Tibial nerve (tissue), 4 donors: ENCODE data around the gene DLX6.

ENCODE experiments used
- EP300 ChIP-seq, 2 donors: sonication (generic); formaldehyde crosslinking; IDR thresholded peaks; one replicate each; pipeline ENCODE4 v1.6.1; 2017; ENCODE audit warnings: antibody characterized with exemption in 2 of 2, mild to moderate bottlenecking in 1 of 2
- POLR2A ChIP-seq, 2 donors: fragments of 450-650 bp; IDR thresholded peaks; one replicate each; pipeline ENCODE4 v1.6.1; 2017; ENCODE audit warnings: antibody characterized with exemption in 2 of 2, mild to moderate bottlenecking in 2 of 2, moderate library complexity in 2 of 2
- TF ChIP-seq, protein P1 (sequence below), 5 experiments: fragments of 200-600 bp in 3 of 5; fragments of 450-650 bp in 2 of 5; sonication (generic) in 3 of 5; IDR thresholded peaks; one replicate each; pipeline ENCODE4 v1.5.1; 2016 to 2019; ENCODE audit warnings: antibody characterized with exemption in 5 of 5, mild to moderate bottlenecking in 3 of 5, moderate library complexity in 2 of 5

- no peak for TF ChIP-seq POLR2A (IDR thresholded peaks at IDR 0.05)
- TF ChIP-seq, protein P1, sequence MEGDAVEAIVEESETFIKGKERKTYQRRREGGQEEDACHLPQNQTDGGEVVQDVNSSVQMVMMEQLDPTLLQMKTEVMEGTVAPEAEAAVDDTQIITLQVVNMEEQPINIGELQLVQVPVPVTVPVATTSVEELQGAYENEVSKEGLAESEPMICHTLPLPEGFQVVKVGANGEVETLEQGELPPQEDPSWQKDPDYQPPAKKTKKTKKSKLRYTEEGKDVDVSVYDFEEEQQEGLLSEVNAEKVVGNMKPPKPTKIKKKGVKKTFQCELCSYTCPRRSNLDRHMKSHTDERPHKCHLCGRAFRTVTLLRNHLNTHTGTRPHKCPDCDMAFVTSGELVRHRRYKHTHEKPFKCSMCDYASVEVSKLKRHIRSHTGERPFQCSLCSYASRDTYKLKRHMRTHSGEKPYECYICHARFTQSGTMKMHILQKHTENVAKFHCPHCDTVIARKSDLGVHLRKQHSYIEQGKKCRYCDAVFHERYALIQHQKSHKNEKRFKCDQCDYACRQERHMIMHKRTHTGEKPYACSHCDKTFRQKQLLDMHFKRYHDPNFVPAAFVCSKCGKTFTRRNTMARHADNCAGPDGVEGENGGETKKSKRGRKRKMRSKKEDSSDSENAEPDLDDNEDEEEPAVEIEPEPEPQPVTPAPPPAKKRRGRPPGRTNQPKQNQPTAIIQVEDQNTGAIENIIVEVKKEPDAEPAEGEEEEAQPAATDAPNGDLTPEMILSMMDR (IDR thresholded peaks at IDR 0.05) = no peak
- TF ChIP-seq EP300 (IDR thresholded peaks at IDR 0.05) = no peak
Observed at GRCh38 chr7:96989241-96989858, 16.0 kb upstream of the DLX6 start.
